ENCODE data around the gene OXGR1.
A peak's percentile ranks its signal among the peaks of the same experiment; 100 is the strongest.
"Not testable (repeated sequence)": the region's sequence is repeated elsewhere in the genome, so short reads cannot be mapped to it uniquely, and the experiment has no call there.

Gene OXGR1

DNA sequence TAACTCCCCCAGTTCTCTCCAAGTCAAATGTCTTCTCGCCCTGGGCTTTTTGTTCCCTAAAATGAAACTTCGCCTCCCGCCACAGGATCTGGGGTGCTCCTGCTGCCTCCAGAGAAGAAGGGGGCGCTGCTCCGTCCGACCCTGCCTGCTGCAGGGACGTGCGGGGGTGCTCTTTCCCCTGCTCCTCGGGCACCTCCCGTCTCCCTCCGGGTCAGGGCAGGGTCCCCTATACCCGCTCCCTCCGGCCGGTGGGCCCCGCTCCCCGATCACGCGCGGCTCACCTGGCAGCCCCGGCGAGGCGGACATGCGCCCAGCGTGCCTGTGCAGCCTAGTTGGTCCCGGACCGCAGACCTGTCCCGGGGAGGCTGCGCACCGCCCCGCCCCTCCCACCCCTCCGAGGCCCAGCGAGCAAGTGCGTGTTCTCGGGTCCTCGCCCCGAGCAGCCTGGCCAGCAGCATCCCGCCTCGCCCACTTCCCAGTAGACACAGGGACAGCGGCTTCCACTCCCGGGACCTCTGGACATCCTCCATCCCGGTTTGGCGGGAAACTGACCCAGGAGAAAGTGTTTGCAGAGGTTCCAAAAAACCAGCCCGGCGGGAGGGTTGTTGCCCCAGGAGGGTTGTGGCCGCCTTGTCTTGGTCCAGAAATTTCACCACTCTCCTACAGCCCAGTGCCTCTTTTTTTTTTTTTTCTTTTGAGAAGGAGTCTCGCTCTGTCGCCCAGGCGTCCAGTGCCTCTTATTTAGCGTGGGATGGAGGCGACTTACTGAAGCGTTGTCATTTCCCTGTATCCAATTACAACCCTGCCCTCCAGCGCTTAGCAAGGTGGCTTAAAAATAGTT is at the start of gene OXGR1:
OXGR1 (minus strand) TSS at position 460 of the 841 bp plus-strand sequence. CDS start 6,717 bp downstream, outside the sequence.
- DNase-seq (ENCODE audit: low spot score), result no peak

DNA sequence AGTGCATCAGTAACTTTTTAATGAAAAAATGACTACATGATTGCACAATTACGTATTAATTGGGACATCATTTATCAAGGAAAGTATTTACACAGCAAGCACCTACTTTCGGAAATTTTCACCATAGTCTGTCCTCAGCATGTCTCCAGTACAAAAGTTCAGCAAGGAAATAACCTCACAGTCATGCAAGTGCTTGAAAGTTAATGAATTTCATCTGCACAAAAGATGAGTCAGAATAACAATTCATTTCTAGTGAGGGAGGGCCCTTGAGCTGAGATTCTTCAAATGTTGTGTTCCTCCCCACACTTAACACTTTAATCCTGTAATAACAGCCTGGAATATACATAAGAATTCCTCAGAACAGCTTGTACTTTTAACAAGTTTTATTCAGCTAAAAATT is 49.0 kb upstream of the OXGR1 start:
- peak; percentile 42 for DNase-seq (ENCODE audit: low spot score)

DNA sequence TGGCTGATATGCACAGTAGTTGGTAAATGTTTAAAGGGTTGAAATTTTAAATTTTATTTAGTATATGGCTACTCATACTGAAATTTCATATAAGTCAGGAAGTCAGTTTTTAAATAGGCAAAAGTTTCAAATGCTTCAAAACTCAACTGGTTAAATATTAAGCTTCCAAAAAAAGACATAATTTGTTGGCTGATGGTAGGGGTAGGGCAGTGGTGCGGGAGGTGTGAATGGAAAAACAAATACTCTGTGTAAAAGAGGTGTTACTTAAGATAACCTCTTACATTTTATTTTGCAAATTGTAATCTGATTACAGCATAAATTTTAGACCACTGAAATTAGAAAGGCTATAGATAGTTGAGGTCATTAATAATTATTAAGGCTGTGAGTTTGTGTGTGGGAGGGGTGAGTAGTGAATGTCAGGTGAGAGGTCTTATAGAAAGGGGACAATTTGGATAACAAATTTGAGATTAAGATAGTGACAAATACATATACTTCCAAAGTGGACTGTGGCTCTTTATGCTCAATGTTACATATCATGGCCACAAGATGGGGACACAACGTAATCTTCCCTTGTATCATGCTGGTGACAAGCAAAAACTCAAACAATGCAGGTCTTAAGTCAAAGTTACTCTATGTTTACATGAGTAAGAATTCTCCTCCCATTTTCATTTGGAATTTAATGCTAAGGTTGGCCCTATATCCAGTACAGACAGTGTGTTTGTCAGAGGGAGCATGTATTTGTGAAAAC is 36.6 kb upstream of the OXGR1 start:
- DNase-seq (ENCODE audit: low spot score), result peak; percentile 63

DNA sequence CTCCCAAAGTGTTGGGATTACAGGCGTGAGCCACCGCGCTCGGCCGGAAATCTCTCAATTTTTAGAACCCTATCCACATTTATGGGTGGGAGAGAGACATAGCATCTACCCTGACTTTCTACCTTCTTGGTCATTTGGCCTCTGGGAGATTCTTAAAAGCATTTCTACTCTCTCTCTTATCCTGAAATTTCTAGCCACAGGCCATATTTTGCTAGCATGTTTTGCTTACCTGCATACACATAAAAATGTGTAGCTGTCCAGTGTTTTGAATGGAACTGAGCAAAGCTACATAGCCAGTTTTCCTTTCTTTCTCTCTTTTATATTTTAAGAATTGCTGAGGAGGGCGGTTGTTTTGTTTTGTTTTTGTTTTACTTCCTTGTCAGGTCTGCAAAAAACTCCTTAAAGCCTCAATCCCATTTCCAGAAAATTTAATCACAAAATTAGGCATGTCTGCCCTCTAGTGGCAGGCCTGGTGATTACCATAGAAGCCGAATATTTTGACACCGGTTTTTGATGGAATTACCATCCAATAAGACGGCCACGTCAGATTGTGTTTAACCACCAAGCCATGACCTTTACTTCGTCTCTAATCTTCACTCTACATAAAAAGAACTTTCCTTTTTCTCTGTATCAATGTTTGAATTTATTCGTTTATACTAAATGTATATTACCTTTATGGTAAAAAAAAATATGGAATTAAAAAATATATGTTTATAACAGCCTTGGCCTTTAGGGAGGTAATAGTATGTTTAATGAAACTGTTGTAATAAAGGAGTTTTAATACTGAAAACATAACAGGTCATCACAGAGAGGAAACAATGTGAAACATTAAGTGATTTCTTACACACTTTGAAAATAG is 34.4 kb upstream of the OXGR1 start:
- peak; percentile 74 for DNase-seq (ENCODE audit: low spot score)

DNA sequence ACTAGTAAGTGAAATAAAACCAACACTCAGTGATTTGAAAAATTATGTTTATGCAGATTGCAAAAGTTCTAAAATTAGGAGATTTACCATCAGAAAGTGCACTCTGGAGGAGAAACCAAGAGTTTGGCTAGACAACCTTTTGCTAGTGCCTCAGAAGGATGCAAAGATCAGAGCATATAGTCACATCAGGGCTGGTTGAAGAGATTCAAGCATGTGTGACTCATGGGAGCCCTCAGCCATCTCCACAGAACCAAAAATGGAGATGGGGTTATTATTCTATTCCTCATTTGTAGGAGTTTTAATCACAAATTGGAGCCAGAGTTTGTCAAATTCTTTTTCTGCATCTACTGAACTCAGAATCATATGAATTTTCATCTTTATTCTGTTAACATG is 32.9 kb upstream of the OXGR1 start:
- no peak for DNase-seq (ENCODE audit: low spot score)

DNA sequence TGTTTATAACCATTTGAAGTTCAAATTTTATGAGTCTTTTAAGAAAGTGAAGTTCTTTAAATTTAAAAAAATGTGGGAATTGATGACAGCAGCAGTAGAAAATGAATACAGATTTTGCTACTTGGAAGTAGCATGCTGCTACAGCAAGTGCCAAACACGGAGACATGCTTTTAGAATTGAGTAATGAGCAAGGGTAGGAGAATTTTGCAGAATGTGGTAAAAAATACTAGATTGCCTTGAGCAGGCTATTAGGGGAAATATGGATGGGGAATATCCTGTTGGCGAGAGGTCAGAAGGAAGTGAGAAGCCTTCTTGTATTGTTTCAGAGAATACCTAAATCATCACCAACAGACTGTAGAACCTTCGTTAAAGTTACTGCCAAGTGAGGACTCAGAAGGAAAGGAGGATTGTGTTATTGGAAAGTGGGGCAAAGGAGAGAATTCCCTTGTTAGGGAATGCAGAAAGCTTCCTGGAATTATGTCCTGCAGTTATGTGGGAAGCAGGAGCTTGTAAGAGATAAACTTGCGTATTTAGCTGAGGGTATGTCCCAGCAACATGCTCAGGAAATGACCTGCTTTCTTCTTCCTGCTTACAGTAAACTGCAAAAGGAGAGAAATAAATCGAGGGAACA is 32.4 kb upstream of the OXGR1 start:
- peak; percentile 67 for DNase-seq (ENCODE audit: low spot score)

DNA sequence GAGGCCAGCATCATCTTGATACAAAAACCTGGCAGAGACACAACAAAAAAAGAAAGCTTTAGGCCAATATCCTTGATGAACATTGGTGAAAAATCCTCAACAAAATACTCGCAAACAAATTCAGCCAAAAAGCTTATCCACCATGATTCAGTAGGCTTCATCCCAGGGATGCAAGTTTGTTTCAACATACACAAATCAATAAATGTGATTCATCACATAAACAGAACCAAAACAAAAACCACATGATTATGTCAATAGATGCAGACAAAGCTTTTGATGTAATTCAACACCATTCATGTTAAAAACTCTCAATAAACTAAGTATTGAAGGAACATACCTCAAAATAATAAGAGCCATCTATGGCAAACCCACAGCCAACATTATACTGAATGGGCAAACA is 29.5 kb upstream of the OXGR1 start:
- DNase-seq (ENCODE audit: low spot score), result not testable (repeated sequence)

DNA sequence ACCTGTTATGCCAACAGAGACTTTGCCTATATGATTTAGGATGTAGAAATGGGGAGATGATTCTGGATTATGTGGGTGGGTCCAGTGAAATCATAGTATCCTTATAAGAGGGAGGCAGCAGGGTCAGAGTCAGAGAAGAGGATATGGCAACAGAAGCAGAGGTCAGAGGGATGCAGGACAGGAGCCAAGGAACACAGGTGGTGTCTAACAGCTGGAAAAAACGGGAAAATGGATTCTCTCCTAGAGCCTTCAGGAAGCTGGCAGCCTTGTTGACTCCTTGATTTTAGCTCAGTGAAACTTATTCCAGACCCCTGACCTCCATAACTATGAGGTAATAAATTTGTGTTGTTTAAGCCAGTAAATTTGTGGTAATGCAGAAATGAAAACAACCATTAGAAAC is 28.8 kb upstream of the OXGR1 start:
- no peak for DNase-seq (ENCODE audit: low spot score)

DNA sequence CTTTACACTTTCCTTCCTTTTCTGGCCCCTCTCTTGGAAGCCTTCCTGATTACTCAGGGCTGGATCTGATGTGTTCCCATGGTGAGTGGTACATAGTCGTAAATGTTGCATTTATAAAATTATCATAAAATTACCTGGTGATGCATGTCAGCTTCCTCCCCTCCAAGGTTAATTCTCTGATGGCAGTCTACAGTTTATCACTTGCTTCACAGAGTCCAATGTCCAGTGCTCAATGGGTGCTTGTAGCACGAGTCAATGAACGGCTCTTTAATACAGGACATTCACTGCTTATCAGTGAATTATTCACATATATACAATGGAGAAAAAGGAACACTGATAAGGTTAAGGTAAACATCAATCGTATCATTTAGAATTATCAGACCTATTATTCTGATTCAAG is 27.0 kb upstream of the OXGR1 start:
- no peak for DNase-seq (ENCODE audit: low spot score)

DNA sequence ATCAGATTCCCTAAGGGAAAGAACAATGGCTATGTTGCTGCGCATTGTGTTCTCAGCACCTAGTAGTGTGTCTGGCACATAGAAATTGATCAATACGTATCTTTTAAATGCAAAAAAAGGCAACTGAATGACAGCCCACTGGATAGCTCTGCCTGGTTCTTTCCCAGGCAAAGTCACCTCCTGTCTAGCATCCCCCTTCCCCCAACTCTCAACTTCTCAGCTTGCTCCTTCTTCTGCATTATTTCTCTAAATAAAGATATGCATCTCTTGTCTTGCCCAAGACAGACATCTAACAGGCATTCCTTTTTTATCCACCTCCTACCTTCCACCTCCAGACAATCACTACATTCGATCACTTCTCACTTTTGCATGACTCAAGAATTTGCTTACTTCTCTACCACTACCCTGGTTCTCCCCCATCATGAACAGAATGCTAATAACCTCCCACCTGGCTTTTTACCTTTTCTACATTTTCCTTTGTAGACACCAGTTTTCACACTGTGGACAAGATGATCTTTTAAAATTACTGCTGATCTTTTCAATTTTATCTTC is 26.5 kb upstream of the OXGR1 start:
- no peak for DNase-seq (ENCODE audit: low spot score)

DNA sequence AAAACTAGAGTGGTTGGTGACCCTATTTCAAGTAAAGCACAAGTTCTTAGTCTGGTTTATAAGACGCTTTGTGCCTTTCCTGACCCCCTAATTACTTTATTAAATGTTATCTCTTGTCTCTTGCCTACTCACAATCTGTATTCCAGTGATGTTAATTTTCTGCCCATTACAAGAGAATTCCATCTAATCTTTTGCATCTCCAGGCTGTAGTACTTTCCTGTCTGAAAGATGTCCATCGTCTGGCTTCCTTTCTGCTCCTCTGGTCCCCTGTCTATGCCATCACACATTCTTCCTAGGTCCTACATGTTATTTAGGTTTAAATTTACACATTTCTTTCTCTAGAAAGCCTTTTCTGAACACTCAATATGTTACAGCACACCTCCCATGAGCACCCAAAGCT is 25.9 kb upstream of the OXGR1 start:
- DNase-seq (ENCODE audit: low spot score), result no peak

DNA sequence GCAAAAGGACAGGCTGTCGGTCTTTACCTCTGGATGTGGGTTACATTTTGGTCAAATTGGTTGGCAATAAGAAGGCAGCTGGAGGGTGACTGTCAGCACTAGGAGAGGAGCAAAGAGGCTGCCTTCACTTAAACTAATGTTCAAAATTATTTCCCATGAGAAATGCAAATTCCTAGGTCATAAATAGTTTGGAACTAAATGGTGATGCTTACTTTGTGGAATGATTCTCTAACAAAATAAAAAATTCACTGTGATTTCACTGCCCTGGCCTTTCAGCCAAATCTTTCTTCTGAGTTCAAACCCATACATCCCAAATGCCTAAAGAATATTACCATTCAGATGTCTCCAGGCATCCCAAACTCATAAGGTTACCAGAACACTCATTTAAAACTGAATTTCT is 25.0 kb upstream of the OXGR1 start:
- DNase-seq (ENCODE audit: low spot score), result no peak

DNA sequence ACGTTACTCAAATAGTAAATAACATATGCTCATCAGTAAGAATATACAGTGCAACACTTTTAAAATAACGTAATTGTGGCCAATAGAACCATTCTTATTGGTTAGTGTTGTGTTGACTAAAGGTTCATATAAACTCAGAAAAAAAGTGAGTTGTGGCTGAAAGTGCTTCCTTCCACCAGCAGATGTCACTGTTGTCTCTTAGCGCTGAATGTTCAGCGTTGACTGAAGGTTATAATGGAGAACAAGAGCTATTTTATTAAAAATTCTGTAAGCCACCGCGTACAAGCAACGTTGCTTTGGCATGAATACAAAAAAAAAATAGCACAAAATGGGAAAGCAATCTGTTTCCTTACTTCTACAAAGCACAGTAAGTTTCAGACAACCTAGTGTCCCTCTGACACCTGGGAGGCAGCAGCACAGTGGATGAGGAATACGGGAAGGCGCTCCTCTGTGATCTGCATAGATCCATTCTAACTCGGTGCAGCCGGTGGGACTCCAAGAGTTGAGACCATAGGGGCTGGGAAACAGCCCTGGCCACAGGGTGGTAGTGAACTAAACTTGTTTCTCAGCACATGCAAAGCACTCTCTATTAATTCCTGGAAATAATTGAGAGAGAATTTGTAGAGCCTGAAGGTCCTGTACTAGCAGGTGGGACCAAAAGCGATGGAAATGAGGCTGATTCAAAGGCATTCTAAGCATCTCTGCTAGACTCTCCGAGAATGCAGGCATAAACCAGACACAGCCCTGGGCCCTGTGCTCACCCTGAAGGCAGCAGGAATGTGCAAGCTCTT is 23.9 kb upstream of the OXGR1 start:
- peak; percentile 70 for DNase-seq (ENCODE audit: low spot score)

DNA sequence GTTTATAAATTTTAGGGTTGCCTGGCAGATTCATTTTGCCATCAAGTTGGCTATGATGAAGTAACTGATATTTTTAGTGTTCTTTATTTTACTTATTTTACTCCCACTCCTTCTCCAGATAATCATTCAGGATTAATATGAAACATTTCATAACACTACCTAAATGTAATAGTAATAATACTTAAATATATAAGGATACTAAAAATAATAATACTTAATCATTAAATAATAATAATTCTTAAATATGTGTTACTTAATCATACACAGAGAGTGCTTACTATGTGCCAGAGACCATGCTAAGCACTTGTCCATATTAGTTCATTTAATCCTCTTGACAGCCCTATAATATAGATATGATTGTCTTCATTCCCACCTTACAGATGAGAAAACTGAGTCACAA is 23.0 kb upstream of the OXGR1 start:
- DNase-seq (ENCODE audit: low spot score), result no peak

DNA sequence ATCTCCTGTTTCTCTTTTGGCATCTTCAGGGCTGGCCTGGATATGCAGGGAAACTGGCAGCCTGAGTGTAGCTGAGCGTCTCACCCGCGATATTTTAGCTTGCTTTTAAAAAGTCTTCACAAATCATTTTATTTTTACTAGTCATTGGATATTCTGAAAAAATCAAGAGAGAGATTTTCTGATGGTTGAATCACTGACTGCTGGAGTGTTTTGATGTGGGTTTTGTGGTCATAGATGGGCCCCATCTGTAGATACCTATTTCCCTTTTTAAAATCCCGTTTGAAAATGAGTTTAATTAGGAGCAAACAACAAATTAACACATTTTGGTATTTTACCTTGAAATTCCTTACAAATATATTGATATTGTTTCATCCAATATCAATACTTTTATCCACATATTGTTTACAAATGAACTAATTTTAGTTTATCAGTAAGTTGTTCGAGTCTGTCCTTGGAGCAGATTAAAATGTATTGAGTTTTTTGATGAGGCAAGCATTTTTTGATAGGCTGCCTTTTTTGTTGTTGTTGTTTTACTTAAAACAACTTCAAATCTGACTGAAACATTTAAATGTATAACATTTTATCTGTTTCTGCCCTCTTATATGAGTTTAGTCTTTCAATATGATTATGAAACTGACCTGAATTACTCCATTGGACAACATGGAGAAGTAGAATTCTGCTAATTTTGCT is 21.5 kb upstream of the OXGR1 start:
- DNase-seq (ENCODE audit: low spot score), result no peak

DNA sequence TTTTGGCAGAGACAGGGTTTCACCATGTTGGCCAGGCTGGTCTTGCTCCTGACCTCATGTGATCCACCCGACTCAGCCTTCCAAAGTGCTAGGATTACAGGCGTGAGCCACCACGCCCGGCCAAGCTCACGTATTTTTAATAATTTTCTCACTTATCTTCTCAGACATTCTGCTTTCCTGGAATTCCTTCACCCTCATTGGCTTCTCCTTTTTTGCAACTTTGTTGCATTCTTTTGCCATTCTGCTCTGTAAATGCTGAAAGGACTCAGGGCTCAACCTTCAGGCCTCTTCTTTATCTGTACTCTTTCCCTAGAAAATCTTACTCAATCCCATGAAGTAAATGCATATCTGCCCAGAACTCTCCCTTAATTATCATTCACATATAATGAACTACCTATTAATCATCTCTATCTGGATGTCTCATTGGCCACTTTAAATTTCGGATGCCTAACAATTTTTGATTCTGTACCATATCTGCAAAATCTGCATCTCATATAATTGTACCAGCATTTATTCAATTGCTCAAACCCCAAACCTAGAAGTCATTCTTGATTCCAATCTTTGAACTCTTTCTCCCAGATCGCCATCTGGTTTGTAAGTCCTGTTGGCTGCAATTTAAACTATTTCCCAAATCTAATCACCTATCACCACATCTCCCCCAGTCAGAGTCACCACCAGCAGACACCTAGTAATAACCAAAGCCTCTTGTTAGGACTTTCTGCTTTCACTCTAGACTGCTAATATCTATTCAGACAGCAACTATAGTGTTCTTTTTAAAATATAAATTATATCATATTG is 18.2 kb upstream of the OXGR1 start:
- no peak for DNase-seq (ENCODE audit: low spot score)

DNA sequence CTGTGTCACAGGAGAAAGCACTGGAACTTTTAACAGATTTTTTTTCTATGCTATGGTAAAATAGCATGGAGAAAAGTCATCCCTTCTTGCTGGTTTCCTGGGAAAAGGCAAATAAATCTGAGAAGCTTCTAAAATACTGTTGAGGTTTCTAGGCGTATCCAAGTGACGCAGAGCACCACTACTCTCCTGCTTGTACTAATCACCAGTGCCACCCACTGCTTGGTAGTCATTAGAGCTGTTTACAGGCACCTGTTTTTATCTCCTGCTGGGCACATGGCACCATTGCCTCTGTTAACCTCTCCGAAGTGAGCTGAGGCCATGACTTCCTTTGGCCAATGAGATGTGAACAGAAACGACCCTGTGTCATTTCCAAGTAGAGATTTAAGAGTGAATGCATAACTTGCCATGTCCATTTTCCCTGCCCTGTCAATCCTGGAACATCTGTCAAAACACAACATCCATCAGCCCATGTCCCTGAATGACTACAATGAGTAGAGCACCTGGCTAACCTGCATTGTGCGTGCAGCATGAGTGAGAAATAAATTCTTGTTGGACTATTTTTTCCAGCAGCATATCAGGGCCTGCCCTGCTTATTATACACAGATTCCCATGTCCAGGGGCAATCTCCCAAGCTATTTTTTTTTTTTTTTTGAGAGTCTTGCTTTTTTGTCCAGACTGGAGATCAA is 17.3 kb upstream of the OXGR1 start:
- no peak for DNase-seq (ENCODE audit: low spot score)

DNA sequence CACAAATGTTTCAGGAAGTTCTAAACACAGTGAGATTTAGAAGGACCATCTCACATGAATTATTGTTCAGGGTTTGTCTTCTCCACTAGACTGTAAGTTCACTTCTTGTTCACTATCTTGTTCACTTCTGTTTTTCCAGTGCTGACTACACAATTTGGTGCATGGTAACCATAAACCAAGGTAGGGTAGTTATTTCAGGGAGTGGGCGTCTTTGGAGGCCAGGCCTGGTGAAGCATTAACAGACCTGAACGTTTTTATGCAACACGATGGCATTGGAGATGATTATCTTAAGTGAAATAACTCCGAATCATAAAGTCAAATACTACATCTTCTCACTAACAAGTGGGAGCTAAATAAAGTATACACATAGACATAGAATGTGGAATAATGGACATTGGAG is 14.4 kb upstream of the OXGR1 start:
- DNase-seq (ENCODE audit: low spot score), result no peak
